GM12878 (cell line): ENCODE data around the gene ZNF107. TPM values are rescaled to one million over a fixed set of nuclear protein-coding genes. Genes with fewer than 3 reads are reported as not detected.
"Not testable (repeated sequence)": the region's sequence is repeated elsewhere in the genome, so short reads cannot be mapped to it uniquely, and the experiment has no call there.

ENCODE experiments used
- ATAC-seq: fragments of 200-7000 bp; cut with Tn5 transposase; 3 replicates; pipeline ENCODE4 v1.9.1; 2020; ENCODE audit warnings: mild to moderate bottlenecking, moderate library complexity
- BruUV-seq: library from RNA; stranded (reverse); fragments of 400-500 nt; replicated peaks from 2 replicates; lab custom pipeline; 2021; lab: Mats Ljungman, UMichigan
- CTCF ChIA-PET: fragments of 300-600 bp; sonication (Branson Sonifier 250); formaldehyde crosslinking; extraction: SDS; loops from one replicate; lab custom pipeline; 2021; ENCODE audit warnings: inconsistent platforms; lab: Yijun Ruan, JAX
- POLR2A ChIA-PET: fragments of 350-600 bp; formaldehyde crosslinking; extraction: SDS; loops from one replicate; lab custom pipeline; 2021; ENCODE audit warnings: inconsistent platforms; lab: Charles Lee
- RAD21 ChIA-PET: fragments of 300-600 bp; sonication (Branson Sonifier 250); formaldehyde crosslinking; loops from one replicate; lab custom pipeline; 2023; ENCODE audit warnings: antibody characterized with exemption; ENCODE audit not compliant: unreplicated experiment; lab: Charles Lee
- SMC1A ChIA-PET: fragments of 300-600 bp; sonication (Branson Sonifier 250); formaldehyde crosslinking; loops from one replicate; lab custom pipeline; 2023; ENCODE audit not compliant: unreplicated experiment, uncharacterized antibody; lab: Charles Lee
- DNase-seq: peaks from one replicate; pipeline ENCODE4 v3.0.0-alpha.2; 2011; ENCODE audit warnings: low read depth, low spot score
- FAIRE-seq: peaks from 3 replicates; lab custom pipeline; 2011; peaks lifted over from hg19 to GRCh38; lab: Jason Lieb, UNC
- H2AFZ ChIP-seq: 2 replicates; pipeline ENCODE4 v1.6.0; 2011; ENCODE audit warnings: low read depth, low read length, control low read depth; ENCODE audit not compliant: control insufficient read depth
- H3K27ac ChIP-seq: 2 replicates; pipeline ENCODE4 v1.5.1; 2011; ENCODE audit warnings: control low read depth; ENCODE audit not compliant: control insufficient read depth, insufficient read depth
- H3K27me3 ChIP-seq, 2 experiments: replicated peaks in 1 of 2; 2 replicates each; pipeline versions ENCODE4 v1.6.0 to v1.6.1; 2011; ENCODE audit warnings: low read length in 1 of 2; ENCODE audit not compliant: control insufficient read depth in 2 of 2, insufficient read depth in 2 of 2
- H3K36me3 ChIP-seq, 2 experiments: 2 replicates each; pipeline ENCODE4 v1.5.1; 2011; ENCODE audit warnings: low read length in 1 of 2; ENCODE audit not compliant: control insufficient read depth in 2 of 2, insufficient read depth in 2 of 2
- H3K4me1 ChIP-seq: 2 replicates; pipeline ENCODE4 v1.6.1; 2011; ENCODE audit warnings: mild to moderate bottlenecking, low read length, moderate library complexity, mixed read lengths; ENCODE audit not compliant: control insufficient read depth, insufficient read depth
- H3K4me2 ChIP-seq: 2 replicates; pipeline ENCODE4 v1.6.0; 2011; ENCODE audit warnings: control low read depth; ENCODE audit not compliant: control insufficient read depth, insufficient read depth
- H3K4me3 ChIP-seq: fragments of 200-600 bp; sonication (generic); 2 replicates; pipeline ENCODE4 v1.5.1; 2016
- H3K79me2 ChIP-seq: 2 replicates; pipeline ENCODE4 v1.6.0; 2011; ENCODE audit warnings: low read length; ENCODE audit not compliant: control insufficient read depth, insufficient read depth
- H3K9ac ChIP-seq: 2 replicates; pipeline ENCODE4 v1.8.0; 2011; ENCODE audit warnings: low read length, control low read depth, mixed read lengths; ENCODE audit not compliant: control insufficient read depth, insufficient read depth
- H3K9me3 ChIP-seq: replicated peaks from 3 replicates; pipeline ENCODE4 v1.5.1; 2011; ENCODE audit warnings: mild to moderate bottlenecking, low read length; ENCODE audit not compliant: control insufficient read depth, insufficient read depth
- H4K20me1 ChIP-seq: 2 replicates; pipeline ENCODE4 v1.6.0; 2011; ENCODE audit not compliant: control insufficient read depth, insufficient read depth
- MXI1 ChIP-seq: fragments of 150-350 bp; IDR thresholded peaks from 2 replicates; pipeline ENCODE4 v1.6.1; 2011; ENCODE audit warnings: low read depth, mild to moderate bottlenecking, inconsistent platforms, low read length, improper control_type of control experiment
- POLR2AphosphoS2 ChIP-seq: IDR thresholded peaks from 2 replicates; pipeline ENCODE4 v1.6.1; 2011; ENCODE audit warnings: low read depth, mild to moderate bottlenecking, low read length, improper control_type of control experiment, moderate library complexity
- WGBS: methylation state at CpG from one replicate; pipeline ENCODE4 v1.1.6; 2016; ENCODE audit warnings: low lambda C conversion rate; ENCODE audit not compliant: insufficient replicate concordance, insufficient coverage; ENCODE audit errors: missing lambda C conversion rate; 5-methylcytosine and 5-hydroxymethylcytosine counted together
- in situ Hi-C: fragments of 300-500 bp; cut with MboI; formaldehyde crosslinking; loops from 9 replicates; pipeline ENCODE4 v1.14.3; 2018; ENCODE audit warnings: mixed read lengths
- intact Hi-C: fragments of 100-400 bp; cut with micrococcal nuclease; formaldehyde crosslinking; loops from one replicate; pipeline ENCODE4 v1.14.2; 2022; ENCODE audit not compliant: unreplicated experiment
- polyA plus RNA-seq, 11 experiments: library from polyadenylated mRNA; depleted of rRNA in 4 of 11; unstranded in 6 of 11; stranded (reverse) in 5 of 11; fragments of >200 nt; fragmentation: Nextera tagmentation in 4 of 11; fragmentation: Illumina TruSeq in 1 of 11; extraction: Ambion mirVana in 4 of 11; extraction: Trizol in 1 of 11; gene quantifications; 1 replicate in 1 of 11; 2 replicates in 10 of 11; pipeline versions ENCODE4 v1.2.1 to v1.2.3, GENCODE V29; 2011 to 2016; ENCODE audit warnings: inconsistent platforms in 2 of 11, missing spikeins in 2 of 11, low read depth in 1 of 11
- total RNA-seq, 4 experiments: library from RNA; depleted of rRNA in 3 of 4; stranded (reverse); fragments of >200 nt in 3 of 4; fragmentation: Illumina TruSeq in 1 of 4; extraction: Trizol in 1 of 4; gene quantifications; 2 replicates each; pipeline versions ENCODE4 v1.2.1 to v1.2.3, GENCODE V29; 2013 to 2021

Gene ZNF107
- total and polyA plus RNA-seq, 10 of the 15 experiments (the other 5 are each of a cell fraction or from before 2014, with no cell fraction given): 3.2 to 23.3 (median 13.7) TPM

GRCh38 chr7:64656489-64656888 is 9.4 kb upstream of the ZNF107 start:
- 83% methylated on average over 3 of the region's 3 CpGs for WGBS
- no peak overlapping the region for H2AFZ ChIP-seq
- H3K4me2 ChIP-seq: no peak overlapping the region
- H4K20me1 ChIP-seq: no peaks in the 10 kb centered on the region
- DNase-seq: no peak
- no peak overlapping the region for H3K9ac ChIP-seq
- ChIA-PET RAD21 (no interaction called here), POLR2A (no interaction called here), SMC1A (no interaction called here), CTCF (no interaction called here)
- no peaks in the 10 kb centered on the region for H3K27me3 ChIP-seq
- no peaks in the 10 kb centered on the region for H3K36me3 ChIP-seq
- no peak for FAIRE-seq
- in situ Hi-C loops: no loop called here
- no peaks in the 10 kb centered on the region; the same call in 2 of the 3 replicates for H3K9me3 ChIP-seq
- no peak overlapping the region for H3K4me3 ChIP-seq
- intact Hi-C loops: no loop called here
- no TSS peak for BruUV-seq
- no peak overlapping the region for H3K27ac ChIP-seq
- TF ChIP-seq MXI1 (no peak), POLR2AphosphoS2 (no peak)
- no peak for ATAC-seq
- H3K79me2 ChIP-seq: no peaks in the 10 kb centered on the region
- H3K4me1 ChIP-seq: no peaks in the 10 kb centered on the region

GRCh38 chr7:64662091-64662490 is 3.8 kb upstream of the ZNF107 start:
- intact Hi-C loops: loop anchor here (10.0 kb wide), 2 partner anchors 343 to 733 kb away; partner anchors contain the start of gene ERV3-1
- RAD21 ChIA-PET, H2AFZ ChIP-seq, H3K9ac ChIP-seq, FAIRE-seq, H4K20me1 ChIP-seq, H3K4me1 ChIP-seq, BruUV-seq, ATAC-seq, H3K27ac ChIP-seq, H3K9me3 ChIP-seq, POLR2A ChIA-PET, H3K36me3 ChIP-seq, H3K4me2 ChIP-seq, H3K4me3 ChIP-seq, DNase-seq, SMC1A ChIA-PET, CTCF ChIA-PET, H3K27me3 ChIP-seq: not testable (repeated sequence)
- WGBS: 58% methylated on average over 5 of the region's 5 CpGs
- in situ Hi-C loops: loop anchor here (10.0 kb wide), 1 partner anchor 357 kb away; no protein-coding TSS in a partner anchor
- peaks cover 12% of the 10 kb centered on the region for H3K79me2 ChIP-seq
